Measurements from ENCODE around the gene ASIC4. TPM values are rescaled to one million over a fixed set of nuclear protein-coding genes. Genes with fewer than 3 reads are reported as not detected.
A peak's percentile ranks its signal among the peaks of the same experiment; 100 is the strongest.

ASIC4 gene
- total and polyA plus RNA-seq, 2 of the 4 experiments (the other 2 are of a cell fraction), result 0.10 TPM; not detected in 1

DNA sequence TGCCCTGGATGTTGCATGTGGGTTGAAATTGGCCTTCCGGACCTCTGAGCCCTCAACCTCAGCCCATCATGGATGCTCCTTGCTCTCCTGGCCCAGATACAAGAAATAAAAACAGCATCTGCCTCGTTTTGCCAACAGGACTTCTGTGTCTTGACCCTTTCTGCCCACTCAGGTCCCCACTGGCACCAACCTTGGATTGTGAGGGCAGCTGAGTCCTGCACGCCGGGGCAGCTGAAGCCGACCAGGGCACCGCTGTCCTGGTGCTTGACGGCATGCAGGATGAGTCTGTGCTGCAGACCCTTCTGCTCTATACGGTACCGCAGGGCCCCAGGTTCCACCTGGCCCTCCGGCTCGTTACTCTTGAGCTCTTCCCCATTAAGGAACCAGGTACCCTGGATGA lies 52.4 kb downstream of the ASIC4 start:
- H4K20me1 ChIP-seq (ENCODE audit: insufficient read depth, low read length), result peaks cover 8% of the 10 kb centered on the region; the same call in 1 of the 2 replicates
- H2BK5ac ChIP-seq (ENCODE audit: low read depth, low read length, poor library complexity, severe bottlenecking), result no peak overlapping the region
- H2BK120ac ChIP-seq (ENCODE audit: low read depth, low read length), result no peak overlapping the region
- in situ Hi-C loops (cut with MboI; ENCODE audit: low sequenced_read_pairs) (no loop called here), dilution Hi-C loops (cut with HindIII; ENCODE audit: low sequenced_read_pairs, unreplicated experiment) (no loop called here), intact Hi-C loops (cut with micrococcal nuclease) (no loop called here)
- H2AFZ ChIP-seq (replicated peaks; ENCODE audit: low read length, poor library complexity), result no peak overlapping the region
- POLR2A ChIA-PET (ENCODE audit: unreplicated experiment), result no interaction called here
- H3K4me1 ChIP-seq (ENCODE audit: control insufficient read depth, insufficient read depth, low read length), result peaks cover 6% of the 10 kb centered on the region
- WGBS, 2 experiments (ENCODE audit: extremely low coverage in 2 of 2, insufficient read length in 1 of 2), result 98% methylated on average over 7 of the region's 11 CpGs; no CpG with 5 or more reads in 1 of the 2 experiments
- no peak overlapping the region for H3K4ac ChIP-seq (ENCODE audit: low read depth, low read length)
- H3K27ac ChIP-seq (ENCODE audit: insufficient read depth, low read length), result no peak overlapping the region
- no peak overlapping the region for H3K14ac ChIP-seq (replicated peaks; ENCODE audit: low read depth, low read length)
- no peak overlapping the region for H3K9ac ChIP-seq (ENCODE audit: low read depth, low read length)
- DNase-seq, result no peak
- H4K91ac ChIP-seq (ENCODE audit: insufficient read depth, low read depth, low read length), result no peak overlapping the region
- H3K79me1 ChIP-seq (ENCODE audit: low read depth in 1 of 2, low read length in 2 of 2), result peaks cover 9 to 18% of the 10 kb centered on the region in 2 experiments
- no peaks in the 10 kb centered on the region for H3K9me3 ChIP-seq (ENCODE audit: control insufficient read depth, insufficient read depth, low read length)
- H3K27me3 ChIP-seq (ENCODE audit: control insufficient read depth, insufficient read depth, low read length), result no peaks in the 10 kb centered on the region
- no peak overlapping the region for H2BK15ac ChIP-seq (ENCODE audit: low read depth, low read length)
- TF ChIP-seq ELK1 (IDR thresholded peaks at IDR 0.05; ENCODE audit: borderline replicate concordance, low read depth, low read length), result no peak
- no peak for TF ChIP-seq POLR2A (IDR thresholded peaks at IDR 0.05; ENCODE audit: low read depth, low read length)
- no peak for TF ChIP-seq CHD1 (IDR thresholded peaks at IDR 0.05; ENCODE audit: low read depth, low read length)
- no peak for TF ChIP-seq CEBPB (IDR thresholded peaks at IDR 0.05; ENCODE audit: low read depth, low read length)
- TF ChIP-seq BHLHE40 (IDR thresholded peaks at IDR 0.05; ENCODE audit: low read depth, low read length), result no peak
- TF ChIP-seq USF2 (IDR thresholded peaks at IDR 0.05; ENCODE audit: low read depth, low read length), result no peak
- TF ChIP-seq FOS (IDR thresholded peaks at IDR 0.05; ENCODE audit: low read depth, low read length), result no peak
- no peak for TF ChIP-seq RCOR1 (IDR thresholded peaks at IDR 0.05; ENCODE audit: insufficient replicate concordance, low read length)
- no peak for TF ChIP-seq RFX5 (IDR thresholded peaks at IDR 0.05; ENCODE audit: low read depth, low read length)
- TF ChIP-seq NFE2L2 (IDR thresholded peaks at IDR 0.05; ENCODE audit: low read depth, low read length), result no peak
- TF ChIP-seq, protein P1, sequence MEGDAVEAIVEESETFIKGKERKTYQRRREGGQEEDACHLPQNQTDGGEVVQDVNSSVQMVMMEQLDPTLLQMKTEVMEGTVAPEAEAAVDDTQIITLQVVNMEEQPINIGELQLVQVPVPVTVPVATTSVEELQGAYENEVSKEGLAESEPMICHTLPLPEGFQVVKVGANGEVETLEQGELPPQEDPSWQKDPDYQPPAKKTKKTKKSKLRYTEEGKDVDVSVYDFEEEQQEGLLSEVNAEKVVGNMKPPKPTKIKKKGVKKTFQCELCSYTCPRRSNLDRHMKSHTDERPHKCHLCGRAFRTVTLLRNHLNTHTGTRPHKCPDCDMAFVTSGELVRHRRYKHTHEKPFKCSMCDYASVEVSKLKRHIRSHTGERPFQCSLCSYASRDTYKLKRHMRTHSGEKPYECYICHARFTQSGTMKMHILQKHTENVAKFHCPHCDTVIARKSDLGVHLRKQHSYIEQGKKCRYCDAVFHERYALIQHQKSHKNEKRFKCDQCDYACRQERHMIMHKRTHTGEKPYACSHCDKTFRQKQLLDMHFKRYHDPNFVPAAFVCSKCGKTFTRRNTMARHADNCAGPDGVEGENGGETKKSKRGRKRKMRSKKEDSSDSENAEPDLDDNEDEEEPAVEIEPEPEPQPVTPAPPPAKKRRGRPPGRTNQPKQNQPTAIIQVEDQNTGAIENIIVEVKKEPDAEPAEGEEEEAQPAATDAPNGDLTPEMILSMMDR (conservative IDR thresholded peaks at IDR 0.05; ENCODE audit: low read depth, low read length), result no peak
- no peak for TF ChIP-seq RAD21 (IDR thresholded peaks at IDR 0.05; ENCODE audit: low read length)
- no peak for TF ChIP-seq MXI1 (IDR thresholded peaks at IDR 0.05; ENCODE audit: borderline replicate concordance, low read depth, low read length)
- no peak for TF ChIP-seq MAFK (IDR thresholded peaks at IDR 0.05; ENCODE audit: low read depth, low read length)
- TF ChIP-seq MAZ (IDR thresholded peaks at IDR 0.05; ENCODE audit: borderline replicate concordance, low read depth, low read length), result no peak
- no peak for TF ChIP-seq SMC3 (IDR thresholded peaks at IDR 0.05; ENCODE audit: low read depth, low read length)
- no TSS peak for BruUV-seq (replicated peaks)
- no peak overlapping the region for H3K4me3 ChIP-seq (ENCODE audit: insufficient read depth, low read depth, low read length)
- ATAC-seq (ENCODE audit: low read depth), result no peak
- no peak overlapping the region for H3K18ac ChIP-seq (ENCODE audit: low read depth, low read length)
- no peak overlapping the region for H4K5ac ChIP-seq (ENCODE audit: low read depth, low read length)
- no peak overlapping the region for H2BK20ac ChIP-seq (ENCODE audit: low read depth, low read length)
- H4K8ac ChIP-seq (ENCODE audit: low read depth in 2 of 2, low read length in 2 of 2), result no peak overlapping the region
- H2AK5ac ChIP-seq (ENCODE audit: low read depth, low read length), result no peak overlapping the region
- H3K56ac ChIP-seq (ENCODE audit: extremely low read depth, insufficient read depth, low read length), result no peak overlapping the region
- peak overlapping the region; percentile 68 for H2AK9ac ChIP-seq (replicated peaks; ENCODE audit: low read depth, low read length, poor library complexity)
- CTCF ChIA-PET, result no interaction called here
- H3K36me3 ChIP-seq (ENCODE audit: control insufficient read depth, insufficient read depth, low read length), result peaks cover 26% of the 10 kb centered on the region
- H3K9me1 ChIP-seq (ENCODE audit: insufficient read depth, low read length), result peaks cover 6% of the 10 kb centered on the region; the same call in 1 of the 2 replicates
- no peak overlapping the region for H3K4me2 ChIP-seq (ENCODE audit: low read depth, low read length)
- H3K23ac ChIP-seq (ENCODE audit: low read depth, low read length), result no peak overlapping the region
